ENCODE measurements around the gene P4HTM.

Gene P4HTM

GRCh38 chr3:48989126-48989795 is 780 bp upstream of the P4HTM start:
- peak; percentile 39 for ATAC-seq (ENCODE audit: insufficient read depth, low read depth)
- no peaks in the 10 kb centered on the region for H3K9me3 ChIP-seq (ENCODE audit: insufficient read depth, low read length, severe bottlenecking)
- H3K9ac ChIP-seq (ENCODE audit: low read depth, low read length), result peak overlapping the region; percentile 74
- peak overlapping the region; percentile 43 to 62; a peak in 3 of 4 replicates for H3K4me3 ChIP-seq (ENCODE audit: low read depth in 1 of 2, low read length in 2 of 2)
- H4K20me1 ChIP-seq (ENCODE audit: insufficient read depth, low read length), result no peaks in the 10 kb centered on the region
- DNase-seq, result no peak
- H3K27me3 ChIP-seq (ENCODE audit: insufficient read depth, low read length, poor library complexity), result no peaks in the 10 kb centered on the region
- peak overlapping the region; percentile 86 for H3K4me2 ChIP-seq (ENCODE audit: insufficient read depth, low read length)
- peak overlapping the region; percentile 86 for H2AFZ ChIP-seq (ENCODE audit: low read depth, low read length)
- peaks cover 35% of the 10 kb centered on the region for H3K4me1 ChIP-seq (ENCODE audit: insufficient read depth, low read length)
- H3K36me3 ChIP-seq (ENCODE audit: insufficient read depth, low read length), result peaks cover 9% of the 10 kb centered on the region
- peak overlapping the region; percentile 72 for H3K27ac ChIP-seq (ENCODE audit: low read length)
- H3K79me2 ChIP-seq (ENCODE audit: insufficient read depth, low read length), result peaks cover 19% of the 10 kb centered on the region
- TF ChIP-seq CTCF (IDR thresholded peaks at IDR 0.05; ENCODE audit: borderline replicate concordance, extremely low read depth, low read length, poor library complexity, severe bottlenecking), result no peak

- H3K36me3 ChIP-seq (ENCODE audit: insufficient read depth, low read length), result no peaks in the 10 kb centered on the region; the same call in none of the 2 replicates
- DNase-seq (no peak), ATAC-seq (ENCODE audit: insufficient read depth, low read depth) (no peak)
- peak overlapping the region; percentile 86 for H3K4me2 ChIP-seq (ENCODE audit: insufficient read depth, low read length)
- H3K27ac ChIP-seq (ENCODE audit: low read length), result peak overlapping the region; percentile 72
- H3K4me1 ChIP-seq (ENCODE audit: insufficient read depth, low read length), result peaks cover 35% of the 10 kb centered on the region
- no peaks in the 10 kb centered on the region for H3K27me3 ChIP-seq (ENCODE audit: insufficient read depth, low read length, poor library complexity)
- peaks cover 19% of the 10 kb centered on the region for H3K79me2 ChIP-seq (ENCODE audit: insufficient read depth, low read length)
- TF ChIP-seq EZH2 (IDR thresholded peaks at IDR 0.05; ENCODE audit: borderline replicate concordance, low read depth, low read length, severe bottlenecking) (no peak), CTCF (IDR thresholded peaks at IDR 0.05; ENCODE audit: borderline replicate concordance, extremely low read depth, low read length, poor library complexity, severe bottlenecking) (no peak)
- H3K4me3 ChIP-seq (ENCODE audit: low read depth in 1 of 2, low read length in 2 of 2), result peak overlapping the region; percentile 43 to 62; a peak in 3 of 4 replicates
- H2AFZ ChIP-seq (ENCODE audit: low read depth, low read length), result peak overlapping the region; percentile 86
- no peaks in the 10 kb centered on the region for H3K9me3 ChIP-seq (ENCODE audit: insufficient read depth, low read length, severe bottlenecking)
- peak overlapping the region; percentile 74 for H3K9ac ChIP-seq (ENCODE audit: low read depth, low read length)
- H4K20me1 ChIP-seq (ENCODE audit: insufficient read depth, low read length), result no peaks in the 10 kb centered on the region
Measured at GRCh38 chr3:48990636-48991469, 812 bp downstream of the P4HTM start.

GRCh38 chr3:48991851-48992545 is 2.0 kb downstream of the P4HTM start:
- H3K9me3 ChIP-seq (ENCODE audit: insufficient read depth, low read length, severe bottlenecking), result no peaks in the 10 kb centered on the region
- H4K20me1 ChIP-seq (ENCODE audit: insufficient read depth, low read length), result no peaks in the 10 kb centered on the region
- peaks cover 4% of the 10 kb centered on the region for H3K36me3 ChIP-seq (ENCODE audit: insufficient read depth, low read length)
- ATAC-seq (ENCODE audit: insufficient read depth, low read depth) (no peak), DNase-seq (no peak)
- no peak for TF ChIP-seq EZH2 (IDR thresholded peaks at IDR 0.05; ENCODE audit: borderline replicate concordance, low read depth, low read length, severe bottlenecking)
- no peak for TF ChIP-seq CTCF (IDR thresholded peaks at IDR 0.05; ENCODE audit: borderline replicate concordance, extremely low read depth, low read length, poor library complexity, severe bottlenecking)
- no peaks in the 10 kb centered on the region for H3K27me3 ChIP-seq (ENCODE audit: insufficient read depth, low read length, poor library complexity)
- peaks cover 19% of the 10 kb centered on the region for H3K79me2 ChIP-seq (ENCODE audit: insufficient read depth, low read length)
- H3K4me3 ChIP-seq (ENCODE audit: low read depth in 1 of 2, low read length in 2 of 2), result peak overlapping the region in 1 of 2 experiments; percentile 62; a peak in 2 of 4 replicates
- no peak overlapping the region for H3K27ac ChIP-seq (ENCODE audit: low read length)
- H2AFZ ChIP-seq (ENCODE audit: low read depth, low read length), result no peak overlapping the region
- peak overlapping the region; percentile 74 for H3K9ac ChIP-seq (ENCODE audit: low read depth, low read length)
- peak overlapping the region; percentile 86 for H3K4me2 ChIP-seq (ENCODE audit: insufficient read depth, low read length)
- peaks cover 35% of the 10 kb centered on the region for H3K4me1 ChIP-seq (ENCODE audit: insufficient read depth, low read length)

Measured in DND-41 (cell line).